NCI-H1694 treated with DMSO at 0.1 percent for 48 hours (cell line): ENCODE data around the gene PRR11.
"Not testable (repeated sequence)": the region's sequence is repeated elsewhere in the genome, so short reads cannot be mapped to it uniquely, and the experiment has no call there.

ENCODE experiments used
- DNase-seq: peaks from one replicate; lab custom pipeline; 2025; lab: John Stamatoyannopoulos, UW

Gene PRR11

GRCh38 chr17:59155439-59156177 lies at the start of gene PRR11:
Gene PRR11 (plus strand): TSS chr17:59155746. CDS start chr17:59169753, 14,007 bp downstream.
- no peak for DNase-seq

- peak; percentile 17 for DNase-seq
Measured at GRCh38 chr17:59105852-59106462, 49.6 kb upstream of the PRR11 start.

DNA sequence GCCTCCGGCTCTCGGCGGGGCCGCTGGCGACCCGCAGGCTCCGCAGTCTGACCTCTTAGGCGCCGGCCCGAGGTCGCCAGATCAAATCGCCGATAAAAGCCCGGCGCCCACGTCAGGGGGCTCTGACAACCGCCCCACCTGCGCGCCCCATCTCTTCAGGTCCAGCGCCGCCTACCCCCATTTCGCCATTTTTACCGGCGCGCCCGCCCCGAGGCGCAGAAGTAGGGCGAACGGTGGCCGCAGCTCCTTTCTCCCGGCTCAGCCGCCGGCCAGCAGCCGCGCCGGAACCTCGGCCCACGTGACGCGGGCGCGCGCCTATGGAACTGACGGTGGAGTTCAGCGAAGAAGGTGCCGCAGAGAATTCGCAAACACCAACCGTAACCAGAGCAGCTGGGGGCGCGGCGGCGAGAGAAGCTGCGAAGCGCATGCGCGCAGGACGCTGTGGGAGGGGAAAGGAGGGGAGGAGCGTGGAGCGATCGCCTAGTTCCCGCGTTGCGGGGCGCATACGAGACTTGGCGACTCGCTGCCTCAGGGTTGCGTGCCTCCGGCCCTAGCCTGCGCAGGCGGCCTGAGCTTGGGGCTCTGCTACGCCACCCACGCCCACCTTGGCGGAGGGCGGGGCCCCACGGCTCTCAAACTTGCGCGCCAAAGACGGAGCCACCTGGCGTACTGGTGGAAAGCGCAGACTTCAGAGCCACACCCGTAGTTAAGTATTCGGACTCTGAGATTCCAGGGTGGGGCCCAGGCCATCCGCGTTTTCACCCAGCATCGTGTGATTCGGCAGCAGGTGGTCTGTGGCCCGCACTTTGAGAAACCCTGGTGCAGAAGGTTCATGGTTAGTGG lies 48.9 kb upstream of the PRR11 start, which contains the start of gene TRIM37:
Gene TRIM37 (minus strand): TSS at position 418 of the 843 bp plus-strand sequence. CDS start 419 bp downstream, outside the sequence.
- DNase-seq, result peak; percentile 98

GRCh38 chr17:59107306-59107670 lies 48.3 kb upstream of the PRR11 start:
- no peak for DNase-seq

- DNase-seq, result no peak
Measured at GRCh38 chr17:59108400-59109102, 47.0 kb upstream of the PRR11 start.

GRCh38 chr17:59110973-59111372 lies 44.6 kb upstream of the PRR11 start:
- DNase-seq, result no peak

GRCh38 chr17:59111539-59111938 lies 44.0 kb upstream of the PRR11 start:
- DNase-seq, result no peak

- DNase-seq, result no peak
Measured at GRCh38 chr17:59115474-59115873, 40.1 kb upstream of the PRR11 start.

DNA sequence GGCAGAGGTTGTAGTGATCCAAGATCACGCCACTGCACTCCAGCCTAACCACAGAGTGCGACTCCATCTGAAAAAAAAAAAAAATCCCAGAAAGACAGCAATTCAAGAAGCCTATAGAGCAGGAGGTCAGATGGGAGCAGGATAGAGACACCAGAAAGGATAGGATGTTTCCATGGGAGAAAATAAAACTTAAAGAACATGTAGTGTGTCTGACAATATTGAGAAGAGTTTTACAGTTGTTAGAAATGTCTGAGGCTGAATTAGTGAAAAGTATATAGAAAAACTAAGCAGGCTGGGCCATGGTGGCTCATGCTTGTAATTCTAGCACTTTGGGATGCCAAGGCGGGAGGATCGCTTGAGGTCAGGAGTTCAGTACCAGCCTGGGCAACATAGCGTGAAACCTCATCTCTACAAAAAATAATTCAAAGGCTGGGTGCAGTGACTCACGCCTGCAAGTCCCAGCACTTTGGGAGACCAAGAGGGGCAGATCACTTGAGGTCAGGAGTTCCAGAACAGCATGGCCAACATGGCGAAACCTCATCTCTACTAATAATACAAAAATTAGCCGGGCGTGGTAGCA lies 33.6 kb upstream of the PRR11 start:
- no peak for DNase-seq

DNA sequence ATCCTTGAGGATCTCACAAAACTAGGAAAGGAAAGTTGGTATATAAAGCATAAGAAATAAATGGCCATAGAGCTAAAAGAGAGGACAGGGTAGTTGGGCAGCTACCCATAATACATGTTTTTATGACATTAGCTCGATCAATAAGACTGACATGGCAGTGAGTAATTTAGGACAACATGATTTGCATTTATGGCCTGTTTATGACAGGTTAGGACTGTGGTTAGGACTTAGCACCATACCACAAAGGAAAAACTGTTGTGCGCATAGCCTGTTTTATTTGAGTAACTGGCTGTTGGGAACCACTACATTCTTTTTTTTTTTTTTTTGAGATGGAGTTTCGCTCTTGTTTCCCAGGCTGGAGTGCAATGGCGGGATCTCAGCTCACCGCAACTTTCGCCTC lies 30.9 kb upstream of the PRR11 start:
- DNase-seq, result no peak

DNA sequence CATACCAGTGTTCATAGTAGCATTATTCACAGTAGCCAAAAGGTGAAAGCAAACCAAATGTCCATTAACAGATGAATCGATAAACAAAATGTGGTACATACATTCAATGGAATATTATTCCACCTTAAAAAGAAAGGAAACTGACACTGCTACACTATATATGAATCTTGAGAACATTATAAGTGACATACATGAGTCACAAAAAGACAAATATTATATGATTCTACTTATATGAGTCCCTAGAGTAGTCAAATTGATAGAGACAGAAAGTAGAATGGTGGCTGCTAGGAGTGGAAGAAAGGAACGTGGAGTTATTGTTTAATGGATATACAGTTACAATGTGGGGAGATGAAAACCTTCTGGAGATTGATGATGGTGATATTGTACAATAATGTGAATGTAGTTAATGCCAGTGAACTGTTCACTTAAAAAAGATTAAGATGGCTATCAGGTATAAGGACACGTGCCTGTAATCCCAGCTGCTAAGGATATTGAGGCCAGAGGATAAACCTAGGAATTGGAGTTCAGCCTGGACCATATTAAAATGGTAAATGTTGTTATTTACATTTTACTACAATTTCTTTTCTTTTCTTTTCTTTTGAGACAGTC lies 28.6 kb upstream of the PRR11 start:
- no peak for DNase-seq

- DNase-seq, result no peak
Measured at GRCh38 chr17:59129814-59130213, 25.7 kb upstream of the PRR11 start.

- DNase-seq, result no peak
Measured at GRCh38 chr17:59131131-59131530, 24.4 kb upstream of the PRR11 start.

DNA sequence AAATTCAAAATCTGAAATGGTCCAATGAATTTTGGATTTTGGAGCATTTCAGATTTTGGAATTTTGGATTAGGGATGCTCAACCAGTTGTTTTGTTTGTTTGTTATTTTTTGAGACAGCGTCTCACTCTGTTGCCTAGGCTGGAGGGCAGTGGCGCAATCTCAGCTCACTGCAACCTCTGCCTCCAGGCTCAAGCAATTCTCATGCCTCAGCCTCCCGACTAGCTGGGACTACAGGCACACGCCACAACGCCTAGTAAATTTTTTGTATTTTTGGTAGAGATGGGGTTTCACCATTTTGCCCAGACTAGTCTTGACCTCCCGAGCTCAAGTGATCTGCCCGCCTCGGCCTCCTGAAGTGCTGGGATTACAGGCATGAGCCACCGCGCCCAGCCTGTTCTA lies 17.2 kb upstream of the PRR11 start:
- not testable (repeated sequence) for DNase-seq

DNA sequence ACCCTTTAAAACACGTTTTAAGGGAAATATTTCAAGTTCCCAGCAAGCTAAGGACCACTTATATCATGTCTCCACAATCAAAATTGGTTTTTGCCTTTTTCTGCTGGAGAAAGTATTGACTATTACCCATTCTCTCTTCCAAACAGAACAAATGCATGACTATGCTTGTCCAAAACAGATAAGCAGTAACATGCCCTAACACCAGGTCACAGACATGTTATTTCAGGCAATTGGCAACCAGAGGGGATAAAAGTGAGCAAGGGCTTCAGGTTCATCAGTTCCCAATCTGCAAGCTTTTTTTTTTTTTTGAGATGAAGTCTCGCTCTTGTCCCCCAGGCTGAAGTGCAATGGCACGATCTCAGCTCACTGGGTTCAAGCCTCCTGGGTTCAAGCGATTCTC lies 15.6 kb upstream of the PRR11 start:
- no peak for DNase-seq

DNA sequence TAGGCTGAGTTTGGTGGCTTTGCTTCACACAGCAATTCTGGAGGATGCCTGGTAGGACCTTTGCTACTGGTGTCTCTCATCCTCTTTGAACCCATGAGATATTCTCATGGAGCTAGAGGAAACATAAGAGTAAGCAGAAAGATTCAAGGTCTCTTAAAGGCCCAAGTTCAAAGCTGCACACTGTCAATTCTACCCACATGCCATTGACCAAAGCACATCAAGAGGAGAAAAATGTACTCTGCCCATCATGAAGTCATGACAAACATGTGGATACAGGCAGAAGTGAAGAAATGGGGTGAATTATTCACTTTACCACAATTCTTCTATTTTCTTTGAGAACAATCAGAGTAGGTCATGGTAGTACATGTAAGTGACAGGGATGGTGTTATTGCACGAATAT lies 13.7 kb upstream of the PRR11 start:
- no peak for DNase-seq

DNA sequence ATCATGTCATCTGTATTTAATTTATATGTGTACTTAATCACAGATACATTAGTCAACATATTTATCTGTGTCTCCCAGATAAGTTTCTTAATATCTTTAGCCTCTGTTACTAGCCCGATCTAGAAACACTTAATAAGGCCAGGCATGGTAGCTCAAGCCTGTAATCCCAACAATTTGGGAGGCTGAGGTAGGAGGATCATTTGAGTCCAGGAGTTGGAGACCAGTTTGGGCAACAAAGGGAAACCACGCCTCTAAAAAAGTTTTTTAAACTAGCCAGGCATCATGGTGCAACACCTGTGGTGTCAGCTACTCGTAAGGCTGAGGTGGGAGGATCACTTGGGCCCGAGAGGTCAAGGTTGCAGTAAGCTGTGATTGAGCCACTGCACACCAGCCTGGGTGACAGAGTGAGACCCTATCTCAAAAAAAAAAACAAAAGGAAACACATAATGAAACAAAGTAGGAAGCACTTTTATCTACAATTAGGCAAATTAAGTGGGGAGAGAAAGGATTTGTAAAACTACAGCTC lies 9.9 kb upstream of the PRR11 start:
- no peak for DNase-seq

DNA sequence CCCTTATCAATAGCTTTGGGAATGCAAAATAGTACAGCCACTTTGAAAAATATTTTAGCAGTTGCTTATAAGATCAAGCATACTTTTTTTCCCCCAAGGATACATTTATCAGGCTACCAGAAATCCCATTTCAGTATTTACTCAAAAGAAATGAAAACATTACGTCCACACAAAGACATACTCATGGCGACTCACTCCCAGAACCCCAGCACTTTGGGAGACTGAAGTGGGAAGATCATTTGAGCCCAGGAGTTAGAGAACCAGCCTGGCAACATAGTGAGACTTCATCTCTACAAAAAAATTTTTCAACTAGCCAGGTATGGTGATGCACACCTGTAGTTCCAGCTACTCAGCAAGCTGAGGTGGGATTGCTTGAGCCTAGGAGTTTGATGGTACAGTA lies 6.5 kb upstream of the PRR11 start:
- no peak for DNase-seq

DNA sequence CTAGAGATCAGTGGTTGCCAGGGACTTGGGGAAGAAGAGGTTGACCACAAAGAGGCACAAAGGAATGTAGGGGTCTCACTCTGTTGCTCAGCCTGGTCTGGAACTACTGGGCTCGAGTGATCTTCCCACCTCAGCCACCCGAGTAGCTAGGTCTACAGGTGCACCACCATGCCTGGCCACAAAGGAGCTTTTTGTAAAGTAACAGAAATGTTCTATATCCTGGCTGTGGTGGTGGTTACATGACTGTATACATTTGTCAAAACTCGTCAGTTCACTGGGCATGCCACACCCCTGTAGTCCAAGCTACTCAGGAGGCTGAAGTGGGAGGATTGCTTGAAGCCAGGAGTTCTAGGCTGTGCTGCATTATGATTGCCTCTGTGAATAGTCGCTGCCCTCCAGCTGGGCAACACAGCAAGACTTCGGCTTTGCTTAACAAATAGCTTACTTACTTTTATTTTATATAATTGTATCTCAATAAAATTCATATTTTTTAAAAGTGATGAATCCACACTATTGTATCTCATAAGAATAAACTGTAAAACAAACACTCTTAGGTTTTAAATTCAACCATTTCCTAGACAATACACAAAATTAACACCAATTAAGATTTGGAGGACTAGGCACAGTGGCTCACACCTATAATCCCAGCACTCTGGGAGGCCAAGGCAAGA lies 5.6 kb upstream of the PRR11 start:
- no peak for DNase-seq

DNA sequence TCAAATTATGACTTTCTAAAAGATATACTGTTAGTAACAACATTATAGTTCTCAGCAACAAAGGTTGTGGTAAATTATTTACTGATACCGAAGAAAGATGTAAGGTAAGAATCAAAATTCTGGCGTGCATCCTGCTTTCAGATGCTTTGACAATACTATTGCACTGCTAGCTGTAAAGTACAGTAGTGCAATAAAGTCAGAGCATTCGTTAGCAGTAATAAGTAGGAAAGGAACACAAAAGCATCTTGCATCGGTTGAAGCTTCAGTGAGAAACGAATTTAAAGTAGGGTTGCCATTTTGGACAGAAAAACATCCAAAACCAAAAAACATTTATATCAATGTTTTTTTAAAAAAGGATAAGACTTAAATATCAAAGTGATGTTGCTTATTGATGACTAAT lies 4.5 kb upstream of the PRR11 start:
- no peak for DNase-seq

DNA sequence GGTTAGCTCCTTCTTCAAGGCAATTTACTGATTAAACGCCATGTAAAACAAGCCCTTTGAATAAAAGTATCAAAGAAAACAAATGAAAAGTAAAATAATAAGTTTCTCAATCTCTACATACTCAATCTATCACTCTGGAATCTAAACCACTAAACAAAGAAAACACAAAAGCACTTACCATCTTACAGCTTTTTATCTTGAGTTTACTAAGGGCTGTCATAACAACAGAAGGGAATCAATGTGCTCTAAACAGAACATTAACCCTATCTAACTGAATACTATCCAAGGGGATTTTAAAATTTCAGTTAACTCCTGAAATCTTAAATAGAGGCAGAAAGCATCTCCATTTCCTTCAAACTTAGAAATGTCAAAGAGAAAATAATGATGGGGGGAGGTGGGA lies 4.0 kb upstream of the PRR11 start:
- DNase-seq, result no peak
